Neural progenitor cell (in vitro differentiated cells): Measurements from ENCODE around the gene P2RX4.
"Not testable (repeated sequence)": the region's sequence is repeated elsewhere in the genome, so short reads cannot be mapped to it uniquely, and the experiment has no call there.

ENCODE experiments used
- EZH2 ChIP-seq: fragments of 200-600 bp; sonication (generic); IDR thresholded peaks from 2 replicates; pipeline ENCODE4 v1.6.1; 2017; ENCODE audit warnings: antibody characterized with exemption, mild to moderate bottlenecking, moderate library complexity
- TF ChIP-seq, protein P1 (sequence below): fragments of 200-600 bp; sonication (generic); IDR thresholded peaks from 2 replicates; pipeline ENCODE4 v1.5.1; 2017; ENCODE audit warnings: antibody characterized with exemption, mild to moderate bottlenecking

DNA sequence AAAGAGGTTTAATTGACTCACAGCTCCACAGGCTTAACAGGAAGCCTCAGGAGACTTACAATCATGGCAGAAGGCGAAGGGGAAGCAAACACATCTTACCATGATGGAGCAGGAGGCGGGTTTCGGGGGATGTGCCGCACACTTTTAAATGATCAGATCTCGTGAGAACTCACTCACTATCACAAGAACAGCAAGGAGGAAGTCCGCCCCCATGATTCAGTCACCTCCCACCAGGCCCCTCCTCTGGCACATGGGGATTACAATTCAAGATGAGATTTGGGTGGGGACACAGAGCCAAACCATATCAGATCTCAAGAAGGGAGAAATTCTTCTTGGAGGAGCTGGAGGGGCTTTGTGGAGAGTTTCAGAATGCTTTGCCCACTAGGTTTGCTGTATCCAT is 45.1 kb upstream of the P2RX4 start:
- TF ChIP-seq, protein P1, sequence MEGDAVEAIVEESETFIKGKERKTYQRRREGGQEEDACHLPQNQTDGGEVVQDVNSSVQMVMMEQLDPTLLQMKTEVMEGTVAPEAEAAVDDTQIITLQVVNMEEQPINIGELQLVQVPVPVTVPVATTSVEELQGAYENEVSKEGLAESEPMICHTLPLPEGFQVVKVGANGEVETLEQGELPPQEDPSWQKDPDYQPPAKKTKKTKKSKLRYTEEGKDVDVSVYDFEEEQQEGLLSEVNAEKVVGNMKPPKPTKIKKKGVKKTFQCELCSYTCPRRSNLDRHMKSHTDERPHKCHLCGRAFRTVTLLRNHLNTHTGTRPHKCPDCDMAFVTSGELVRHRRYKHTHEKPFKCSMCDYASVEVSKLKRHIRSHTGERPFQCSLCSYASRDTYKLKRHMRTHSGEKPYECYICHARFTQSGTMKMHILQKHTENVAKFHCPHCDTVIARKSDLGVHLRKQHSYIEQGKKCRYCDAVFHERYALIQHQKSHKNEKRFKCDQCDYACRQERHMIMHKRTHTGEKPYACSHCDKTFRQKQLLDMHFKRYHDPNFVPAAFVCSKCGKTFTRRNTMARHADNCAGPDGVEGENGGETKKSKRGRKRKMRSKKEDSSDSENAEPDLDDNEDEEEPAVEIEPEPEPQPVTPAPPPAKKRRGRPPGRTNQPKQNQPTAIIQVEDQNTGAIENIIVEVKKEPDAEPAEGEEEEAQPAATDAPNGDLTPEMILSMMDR = not testable (repeated sequence)
- not testable (repeated sequence) for TF ChIP-seq EZH2
